ENCODE data around the gene RBBP8. TPM values are rescaled to one million over a fixed set of nuclear protein-coding genes. Genes with fewer than 3 reads are reported as not detected.

The RBBP8 gene
- total RNA-seq, 1 experiment from 2014 or later: 65.2 TPM

- Mint-ChIP-seq H3K4me3 (no peak overlapping the region), H3K9me3 (peaks cover 0 to 7% of the 10 kb centered on the region in 2 experiments; a peak in 3 of 5 replicates), H3K4me1 (peaks cover 23 to 26% of the 10 kb centered on the region in 2 experiments), H3K27ac (peak overlapping the region; percentile 19 to 85 (median 81); a peak in 6 of 7 replicates), H3K36me3 (ENCODE audit: insufficient read depth in 1 of 3, low read depth in 3 of 3) (peaks cover 0 to 3% (median 2%) of the 10 kb centered on the region in 3 experiments; a peak in 3 of 7 replicates), H3K27me3 (ENCODE audit: low read depth) (no peaks in the 10 kb centered on the region; the same call in 1 of the 2 replicates)
- no peaks in the 10 kb centered on the region for H3K23me2 ChIP-seq (ENCODE audit: insufficient read length, low read depth, low read length, poor library complexity, severe bottlenecking)
- H3K27ac ChIP-seq (ENCODE audit: insufficient read length, low read depth, low read length): no peak overlapping the region
- no peak overlapping the region for H2AFZ ChIP-seq (ENCODE audit: low read length)
- no peak overlapping the region for H3K9ac ChIP-seq (ENCODE audit: extremely low read depth, insufficient read length, low read length)
- no peak overlapping the region for H2BK5ac ChIP-seq (ENCODE audit: insufficient read length, low read length)
- H2BK20ac ChIP-seq (ENCODE audit: low read depth, low read length, poor library complexity, severe bottlenecking): no peak overlapping the region
- H2BK12ac ChIP-seq (ENCODE audit: insufficient read length, low read depth, low read length): no peak overlapping the region
- H3K27me3 ChIP-seq (ENCODE audit: insufficient read depth, low read length): no peaks in the 10 kb centered on the region
- no peak overlapping the region for H4K91ac ChIP-seq (ENCODE audit: insufficient read length, low read depth, low read length)
- no peak overlapping the region for H4K5ac ChIP-seq (ENCODE audit: insufficient read length, low read depth, low read length)
- no peaks in the 10 kb centered on the region for H4K20me1 ChIP-seq (ENCODE audit: control insufficient read depth, insufficient read depth, insufficient read length)
- no peak overlapping the region for H3K56ac ChIP-seq (ENCODE audit: insufficient read length, low read depth, low read length)
- H3K79me2 ChIP-seq (ENCODE audit: insufficient read depth, low read length): no peaks in the 10 kb centered on the region
- no peak overlapping the region for H3K23ac ChIP-seq (ENCODE audit: insufficient read length, low read depth, low read length)
- H2AK5ac ChIP-seq (ENCODE audit: insufficient read length, low read length): no peak overlapping the region
- no peaks in the 10 kb centered on the region for H3K79me1 ChIP-seq (ENCODE audit: insufficient read depth, low read depth, low read length, poor library complexity, severe bottlenecking)
- no peak overlapping the region for H3K4me2 ChIP-seq (ENCODE audit: insufficient read depth, insufficient read length, low read length)
- no peak for TF ChIP-seq CTCF (conservative IDR thresholded peaks at IDR 0.05)
- H3K9me3 ChIP-seq (ENCODE audit: control insufficient read depth, low read depth, low read length): no peaks in the 10 kb centered on the region
- H3K14ac ChIP-seq (ENCODE audit: insufficient read depth, low read length): no peak overlapping the region
- no peak for DNase-seq
- H4K8ac ChIP-seq (replicated peaks; ENCODE audit: insufficient read length, low read depth, low read length): no peak overlapping the region
- no peak overlapping the region for H3T11ph ChIP-seq (ENCODE audit: low read length)
- WGBS (ENCODE audit: extremely low coverage, insufficient read length, low lambda C conversion rate): no CpG with 5 or more reads among the region's 3 CpGs
- H2BK15ac ChIP-seq (ENCODE audit: low read depth, low read length): no peak overlapping the region
- no peak overlapping the region for H2BK120ac ChIP-seq (ENCODE audit: low read depth, low read length, poor library complexity, severe bottlenecking)
- no peak overlapping the region for H3K18ac ChIP-seq (ENCODE audit: insufficient read length, low read depth, low read length)
- no peak overlapping the region for H3K4ac ChIP-seq (ENCODE audit: low read depth, low read length)
- H3K4me1 ChIP-seq (ENCODE audit: insufficient read depth, low read length): peaks cover 2% of the 10 kb centered on the region; the same call in 1 of the 2 replicates
Observed at GRCh38 chr18:23036660-23037201, 103.6 kb downstream of the RBBP8 start.

All from H9 (cell line).